ENCODE data around the gene GFM1. TPM values are rescaled to one million over a fixed set of nuclear protein-coding genes. Genes with fewer than 3 reads are reported as not detected.

Gene GFM1
- total RNA-seq (2014; rRNA removed; shearing (Covaris generic)): 56.0 and 56.9 TPM in 2 replicates

GRCh38 chr3:158644345-158644908 is at the start of gene GFM1:
GFM1 (plus strand) TSS chr3:158644527; CDS start chr3:158644635, 108 bp downstream.

GRCh38 chr3:158672215-158673176 is 28.2 kb downstream of the GFM1 start, which contains the start of gene LXN:
LXN (minus strand) TSS chr3:158672648; CDS start chr3:158672478, 170 bp downstream.

GRCh38 chr3:158731938-158732855 is 87.9 kb downstream of the GFM1 start, which contains the start of gene RARRES1:
RARRES1 (minus strand) TSS chr3:158732457; CDS start chr3:158732415, 42 bp downstream.

Small RNA genes lying within 50 kb of the gene (small RNA-seq; reads per million reads assigned to genes)
- gene AC025033.1: not detected
- not detected for gene AC080013.6

Other genes starting within 250 kb of the GFM1 start
- gene MLF1, start 73.3 kb upstream of the GFM1 start, total RNA-seq (2014; rRNA removed; shearing (Covaris generic)): 15.8 and 21.4 TPM in 2 replicates
- not detected in 2 replicates for gene LXN, start 28.1 kb downstream of the GFM1 start, total RNA-seq (2014; rRNA removed; shearing (Covaris generic))
- not detected in 2 replicates for gene RARRES1, start 87.9 kb downstream of the GFM1 start, total RNA-seq (2014; rRNA removed; shearing (Covaris generic))
- gene MFSD1, start 157.5 kb downstream of the GFM1 start, total RNA-seq (2014; rRNA removed; shearing (Covaris generic)): 27.9 and 30.0 TPM in 2 replicates